ENCODE results near the gene C10orf53.

DNA sequence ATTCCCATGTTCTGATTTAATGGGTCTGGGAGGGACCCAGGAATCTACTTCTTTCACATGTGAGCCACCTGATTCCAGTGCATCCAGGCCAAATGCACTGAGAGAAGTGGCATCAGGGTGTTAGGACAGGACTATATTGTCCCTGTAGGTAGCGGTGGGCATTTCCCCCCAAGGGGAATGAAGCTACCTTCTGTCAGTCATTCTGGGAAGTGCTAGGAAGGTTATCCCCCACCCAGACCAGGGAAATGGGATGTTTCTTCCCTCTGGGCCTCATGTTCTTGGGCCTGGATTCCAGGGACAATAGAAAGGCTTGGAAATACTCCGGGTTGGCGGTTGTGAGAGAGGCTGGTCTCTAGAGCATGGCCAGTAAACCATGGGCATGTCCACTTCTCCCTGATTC, 20.8 kb downstream of the C10orf53 start:
- TF ChIP-seq EZH2phosphoT487 (IDR thresholded peaks at IDR 0.05; ENCODE audit: insufficient read depth, low read depth) (no peak), EZH2 (IDR thresholded peaks at IDR 0.05; ENCODE audit: insufficient read depth, poor library complexity, severe bottlenecking) (no peak)

Data from GM23248 (cell line).